HL-60 (cell line): Measurements from ENCODE around the gene BMERB1.

Experiments used
- GABPA ChIP-seq: IDR thresholded peaks from 2 replicates; pipeline ENCODE4 v1.6.1; 2012; ENCODE audit warnings: low read depth
- POLR2AphosphoS5 ChIP-seq: IDR thresholded peaks from 2 replicates; pipeline ENCODE4 v1.6.1; 2012; ENCODE audit warnings: low read depth
- TF ChIP-seq, protein P1 (sequence below): IDR thresholded peaks from one replicate; pipeline ENCODE4 v1.5.1; 2011; ENCODE audit warnings: low read length, control low read depth, inconsistent platforms; ENCODE audit not compliant: insufficient read depth
- TF ChIP-seq, protein P2 (sequence below): IDR thresholded peaks from 2 replicates; pipeline ENCODE4 v1.6.1; 2012; ENCODE audit warnings: low read depth; ENCODE audit not compliant: insufficient replicate concordance

DNA sequence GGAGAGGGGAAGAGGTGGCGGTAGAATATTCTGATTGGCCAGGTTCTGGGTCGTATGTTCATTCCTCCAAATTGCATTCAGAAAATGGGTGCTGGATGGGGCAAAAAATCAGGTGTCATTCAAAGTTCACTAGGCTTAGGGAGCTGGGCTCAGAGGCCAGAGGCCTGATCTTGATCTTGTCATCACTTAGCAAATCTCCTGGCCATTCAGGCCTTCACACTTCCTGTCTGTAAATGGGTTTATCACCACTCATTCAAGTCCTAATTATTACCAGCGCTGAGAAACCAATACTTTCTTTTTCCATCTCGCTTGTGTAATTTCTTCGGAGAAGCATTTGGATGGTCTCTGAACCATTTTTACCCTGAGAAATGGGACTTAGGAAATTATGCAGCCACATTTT, 50.8 kb downstream of the BMERB1 start:
- TF ChIP-seq, protein P1, sequence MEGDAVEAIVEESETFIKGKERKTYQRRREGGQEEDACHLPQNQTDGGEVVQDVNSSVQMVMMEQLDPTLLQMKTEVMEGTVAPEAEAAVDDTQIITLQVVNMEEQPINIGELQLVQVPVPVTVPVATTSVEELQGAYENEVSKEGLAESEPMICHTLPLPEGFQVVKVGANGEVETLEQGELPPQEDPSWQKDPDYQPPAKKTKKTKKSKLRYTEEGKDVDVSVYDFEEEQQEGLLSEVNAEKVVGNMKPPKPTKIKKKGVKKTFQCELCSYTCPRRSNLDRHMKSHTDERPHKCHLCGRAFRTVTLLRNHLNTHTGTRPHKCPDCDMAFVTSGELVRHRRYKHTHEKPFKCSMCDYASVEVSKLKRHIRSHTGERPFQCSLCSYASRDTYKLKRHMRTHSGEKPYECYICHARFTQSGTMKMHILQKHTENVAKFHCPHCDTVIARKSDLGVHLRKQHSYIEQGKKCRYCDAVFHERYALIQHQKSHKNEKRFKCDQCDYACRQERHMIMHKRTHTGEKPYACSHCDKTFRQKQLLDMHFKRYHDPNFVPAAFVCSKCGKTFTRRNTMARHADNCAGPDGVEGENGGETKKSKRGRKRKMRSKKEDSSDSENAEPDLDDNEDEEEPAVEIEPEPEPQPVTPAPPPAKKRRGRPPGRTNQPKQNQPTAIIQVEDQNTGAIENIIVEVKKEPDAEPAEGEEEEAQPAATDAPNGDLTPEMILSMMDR, result no peak
- no peak for TF ChIP-seq POLR2AphosphoS5
- TF ChIP-seq GABPA, result no peak
- TF ChIP-seq, protein P2, sequence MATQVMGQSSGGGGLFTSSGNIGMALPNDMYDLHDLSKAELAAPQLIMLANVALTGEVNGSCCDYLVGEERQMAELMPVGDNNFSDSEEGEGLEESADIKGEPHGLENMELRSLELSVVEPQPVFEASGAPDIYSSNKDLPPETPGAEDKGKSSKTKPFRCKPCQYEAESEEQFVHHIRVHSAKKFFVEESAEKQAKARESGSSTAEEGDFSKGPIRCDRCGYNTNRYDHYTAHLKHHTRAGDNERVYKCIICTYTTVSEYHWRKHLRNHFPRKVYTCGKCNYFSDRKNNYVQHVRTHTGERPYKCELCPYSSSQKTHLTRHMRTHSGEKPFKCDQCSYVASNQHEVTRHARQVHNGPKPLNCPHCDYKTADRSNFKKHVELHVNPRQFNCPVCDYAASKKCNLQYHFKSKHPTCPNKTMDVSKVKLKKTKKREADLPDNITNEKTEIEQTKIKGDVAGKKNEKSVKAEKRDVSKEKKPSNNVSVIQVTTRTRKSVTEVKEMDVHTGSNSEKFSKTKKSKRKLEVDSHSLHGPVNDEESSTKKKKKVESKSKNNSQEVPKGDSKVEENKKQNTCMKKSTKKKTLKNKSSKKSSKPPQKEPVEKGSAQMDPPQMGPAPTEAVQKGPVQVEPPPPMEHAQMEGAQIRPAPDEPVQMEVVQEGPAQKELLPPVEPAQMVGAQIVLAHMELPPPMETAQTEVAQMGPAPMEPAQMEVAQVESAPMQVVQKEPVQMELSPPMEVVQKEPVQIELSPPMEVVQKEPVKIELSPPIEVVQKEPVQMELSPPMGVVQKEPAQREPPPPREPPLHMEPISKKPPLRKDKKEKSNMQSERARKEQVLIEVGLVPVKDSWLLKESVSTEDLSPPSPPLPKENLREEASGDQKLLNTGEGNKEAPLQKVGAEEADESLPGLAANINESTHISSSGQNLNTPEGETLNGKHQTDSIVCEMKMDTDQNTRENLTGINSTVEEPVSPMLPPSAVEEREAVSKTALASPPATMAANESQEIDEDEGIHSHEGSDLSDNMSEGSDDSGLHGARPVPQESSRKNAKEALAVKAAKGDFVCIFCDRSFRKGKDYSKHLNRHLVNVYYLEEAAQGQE, result no peak
